ENCODE data around the gene MAP4K4. TPM values are rescaled to one million over a fixed set of nuclear protein-coding genes. Genes with fewer than 3 reads are reported as not detected.

Gene MAP4K4
- total RNA-seq, 4 donors from 2014 or later, result 79.3 to 104 (median 95.0) TPM

DNA sequence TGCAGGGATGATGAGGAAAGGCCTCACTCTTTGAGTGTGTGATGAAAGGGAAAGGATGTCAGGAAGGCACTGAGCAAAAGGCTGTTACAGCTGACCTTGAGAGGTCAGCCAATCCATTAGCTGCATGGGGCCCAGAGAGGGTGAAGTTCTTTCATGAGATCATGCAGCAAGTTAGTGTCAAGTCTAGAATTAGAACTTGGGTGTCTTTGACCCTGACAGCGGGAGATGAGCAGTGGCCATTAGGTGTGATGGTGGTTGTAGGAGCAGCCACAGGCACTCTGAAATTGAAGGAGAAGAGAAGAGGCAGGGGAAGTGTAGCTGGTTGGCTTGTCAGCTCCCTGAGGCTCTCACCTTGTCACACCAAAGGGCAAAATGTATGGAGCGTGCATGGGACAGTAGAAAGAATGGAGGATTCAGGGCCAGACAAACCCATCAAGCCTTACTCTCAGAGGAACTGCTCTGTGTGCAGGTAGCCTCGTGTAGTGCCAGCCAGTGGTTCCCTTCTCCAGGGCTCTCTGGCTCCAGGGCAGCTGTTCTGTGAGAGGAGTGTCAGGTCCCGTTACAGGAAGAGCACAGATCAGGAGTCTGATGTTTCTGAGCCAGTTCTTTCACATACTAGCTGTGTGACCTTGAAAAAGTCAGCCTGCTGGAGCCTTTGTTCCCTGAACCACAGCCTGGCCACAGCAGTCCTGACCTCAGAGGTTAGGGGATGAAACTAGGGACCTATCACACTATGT is 35.9 kb downstream of the MAP4K4 start:
- no peak for TF ChIP-seq CTCF (IDR thresholded peaks at IDR 0.05; ENCODE audit: low read depth)

- no peak for TF ChIP-seq CTCF (IDR thresholded peaks at IDR 0.05; ENCODE audit: low read depth)
Observed at GRCh38 chr2:101734505-101735165, 37.1 kb downstream of the MAP4K4 start.

DNA sequence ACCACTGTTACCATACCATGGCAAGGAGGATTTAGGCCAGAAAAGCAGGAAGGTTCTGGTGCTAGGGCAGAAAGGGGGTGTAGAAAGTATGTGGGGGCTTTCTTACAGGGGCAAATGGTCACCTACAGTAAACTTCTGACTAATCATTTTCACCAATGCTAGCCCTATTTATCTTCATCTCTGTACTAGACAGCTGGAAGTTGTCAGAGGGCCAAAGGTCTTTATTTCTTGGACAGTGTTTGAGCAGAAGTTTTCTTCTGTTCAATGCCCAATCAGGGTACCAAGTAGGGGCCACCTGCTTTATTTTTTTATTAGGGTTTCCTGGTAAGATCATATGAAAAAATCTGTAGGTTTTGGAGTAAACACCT is 37.6 kb downstream of the MAP4K4 start:
- no peak for TF ChIP-seq CTCF (IDR thresholded peaks at IDR 0.05; ENCODE audit: low read depth)

DNA sequence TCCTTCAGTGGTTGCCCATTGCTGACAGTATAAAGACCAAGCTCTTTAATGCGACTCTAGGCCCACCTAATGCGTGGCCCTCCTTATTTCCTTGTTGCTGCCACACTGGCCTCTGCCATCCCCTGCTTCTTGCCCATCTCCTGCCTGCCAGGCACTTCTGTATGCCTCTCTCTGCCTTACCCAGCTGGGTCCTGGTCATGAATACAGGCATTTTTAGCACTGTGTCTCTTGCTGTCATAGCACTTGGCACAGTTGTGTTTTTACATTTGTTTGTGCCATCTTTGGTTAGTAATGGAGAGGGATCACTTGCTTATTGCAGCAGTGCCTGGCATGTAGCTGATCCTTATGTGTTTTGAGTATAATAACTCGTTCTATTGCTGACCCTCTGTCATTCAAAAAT is 38.7 kb downstream of the MAP4K4 start:
- TF ChIP-seq CTCF (IDR thresholded peaks at IDR 0.05; ENCODE audit: low read depth), result no peak

GRCh38 chr2:101736861-101737291 is 39.4 kb downstream of the MAP4K4 start:
- no peak for TF ChIP-seq CTCF (IDR thresholded peaks at IDR 0.05; ENCODE audit: low read depth)

DNA sequence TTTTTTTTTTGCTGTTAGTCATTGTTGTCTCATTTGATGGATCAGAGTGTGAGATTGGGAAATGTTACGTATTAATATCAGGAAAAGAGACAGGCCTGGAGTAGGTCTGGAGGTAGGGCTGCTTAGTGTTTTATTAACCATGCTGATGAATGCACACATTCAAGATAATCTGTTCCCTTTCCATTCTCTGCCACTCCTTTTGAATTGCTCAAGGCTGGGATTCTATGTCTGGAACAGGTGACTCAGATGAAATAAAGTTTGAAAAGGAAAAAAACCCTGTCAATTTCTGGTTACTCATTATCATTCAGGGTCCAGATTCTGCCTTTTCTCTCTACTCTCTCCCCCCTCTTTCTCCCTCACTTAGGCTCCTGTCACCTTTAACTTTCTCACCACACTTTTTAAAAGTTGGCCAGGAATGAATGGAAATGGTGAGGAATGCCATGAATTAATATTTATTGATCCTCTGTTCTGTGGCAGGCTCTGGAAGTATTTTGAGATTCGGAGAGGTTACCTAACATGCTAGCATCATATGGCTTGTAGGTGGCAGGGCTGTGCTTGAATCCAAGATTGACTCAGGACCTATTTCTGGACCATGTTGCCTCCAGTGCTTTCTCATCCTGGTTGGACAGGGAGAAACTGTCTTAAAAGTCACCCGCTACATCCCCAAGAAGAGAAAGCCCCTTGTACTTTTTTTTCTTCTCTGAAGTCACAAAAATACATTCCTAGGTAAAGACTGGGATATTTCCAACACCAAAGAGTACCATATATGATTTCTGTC is 40.2 kb downstream of the MAP4K4 start:
- no peak for TF ChIP-seq CTCF (IDR thresholded peaks at IDR 0.05; ENCODE audit: low read depth)

GRCh38 chr2:101738649-101739048 is 41.1 kb downstream of the MAP4K4 start:
- no peak for TF ChIP-seq CTCF (IDR thresholded peaks at IDR 0.05; ENCODE audit: low read depth)

Data from subcutaneous adipose tissue (tissue), 4 donors.